Loucy (cell line): ENCODE data around the gene NELFCD.

ENCODE experiments used
- EZH2phosphoT487 ChIP-seq: fragments of 200-600 bp; IDR thresholded peaks from 2 replicates; pipeline ENCODE4 v1.6.1; 2018; ENCODE audit warnings: antibody characterized with exemption, mild to moderate bottlenecking, moderate library complexity, borderline replicate concordance
- TF ChIP-seq, protein P1 (sequence below): fragments of 200-600 bp; sonication (generic); conservative IDR thresholded peaks from 2 replicates; pipeline ENCODE4 v1.5.1; 2014; ENCODE audit warnings: mild to moderate bottlenecking, antibody characterized with exemption, low read length

DNA sequence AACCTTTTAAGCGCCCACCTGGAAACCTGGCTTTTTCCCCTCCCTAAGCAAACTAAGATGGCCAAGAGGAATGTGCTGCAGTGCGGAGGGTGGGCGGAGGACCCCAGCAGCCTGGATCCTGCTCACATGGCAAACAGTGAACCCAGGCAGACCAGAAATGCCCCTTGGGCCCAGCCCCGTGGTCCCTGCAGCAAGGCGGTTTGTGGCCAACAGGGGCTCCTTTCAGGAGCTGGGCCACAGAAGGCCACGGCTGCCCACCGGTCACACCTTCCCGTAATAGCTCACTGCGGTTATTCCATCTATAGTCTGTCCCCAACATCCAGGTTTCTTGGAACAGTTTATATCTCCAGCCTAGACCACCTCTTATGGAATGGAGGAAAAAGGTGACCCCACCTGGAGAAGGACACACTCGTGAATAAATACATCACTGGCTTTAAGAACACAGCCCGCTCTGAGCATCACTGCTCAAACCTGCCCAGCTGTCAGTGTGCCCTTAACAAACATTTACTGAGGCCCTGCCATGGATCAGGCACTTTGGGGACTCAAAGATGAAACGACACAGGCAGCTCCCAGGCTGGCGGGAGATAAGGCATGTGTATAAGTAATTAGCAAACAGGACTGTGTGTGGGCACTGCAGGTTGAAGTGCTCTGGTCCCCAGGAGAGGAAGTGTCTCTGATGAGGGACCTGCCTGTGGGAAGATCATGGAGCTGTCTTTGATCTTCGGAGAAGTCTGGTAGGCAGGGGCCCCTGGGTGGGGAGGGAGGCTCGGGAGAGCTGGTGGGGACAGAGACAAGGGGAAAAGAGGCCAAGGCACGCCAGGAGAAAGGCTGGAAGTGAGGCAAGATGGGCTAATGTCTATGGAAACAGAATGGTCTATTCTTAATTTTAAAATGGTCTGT is 35.0 kb downstream of the NELFCD start:
- TF ChIP-seq EZH2phosphoT487 = no peak
- TF ChIP-seq, protein P1, sequence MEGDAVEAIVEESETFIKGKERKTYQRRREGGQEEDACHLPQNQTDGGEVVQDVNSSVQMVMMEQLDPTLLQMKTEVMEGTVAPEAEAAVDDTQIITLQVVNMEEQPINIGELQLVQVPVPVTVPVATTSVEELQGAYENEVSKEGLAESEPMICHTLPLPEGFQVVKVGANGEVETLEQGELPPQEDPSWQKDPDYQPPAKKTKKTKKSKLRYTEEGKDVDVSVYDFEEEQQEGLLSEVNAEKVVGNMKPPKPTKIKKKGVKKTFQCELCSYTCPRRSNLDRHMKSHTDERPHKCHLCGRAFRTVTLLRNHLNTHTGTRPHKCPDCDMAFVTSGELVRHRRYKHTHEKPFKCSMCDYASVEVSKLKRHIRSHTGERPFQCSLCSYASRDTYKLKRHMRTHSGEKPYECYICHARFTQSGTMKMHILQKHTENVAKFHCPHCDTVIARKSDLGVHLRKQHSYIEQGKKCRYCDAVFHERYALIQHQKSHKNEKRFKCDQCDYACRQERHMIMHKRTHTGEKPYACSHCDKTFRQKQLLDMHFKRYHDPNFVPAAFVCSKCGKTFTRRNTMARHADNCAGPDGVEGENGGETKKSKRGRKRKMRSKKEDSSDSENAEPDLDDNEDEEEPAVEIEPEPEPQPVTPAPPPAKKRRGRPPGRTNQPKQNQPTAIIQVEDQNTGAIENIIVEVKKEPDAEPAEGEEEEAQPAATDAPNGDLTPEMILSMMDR = no peak
